GM23338 (cell line): ENCODE results near the gene SCN4A. TPM values are rescaled to one million over a fixed set of nuclear protein-coding genes. Genes with fewer than 3 reads are reported as not detected.
A peak's percentile ranks its signal among the peaks of the same experiment; 100 is the strongest.

ENCODE experiments used
- ATAC-seq: fragments of 200-7000 bp; cut with Tn5 transposase; 3 replicates; pipeline ENCODE4 v1.9.1; 2020
- DNase-seq: peaks from one replicate; pipeline ENCODE4 v3.0.0-alpha.2; 2015; ENCODE audit warnings: low spot score
- H2AFZ ChIP-seq: fragments of 200-600 bp; sonication (generic); 2 replicates; pipeline ENCODE4 v1.8.0; 2016; ENCODE audit warnings: antibody characterized with exemption, mild to moderate bottlenecking, moderate library complexity
- H3F3A ChIP-seq: fragments of 200-600 bp; sonication (generic); replicated peaks from 2 replicates; pipeline ENCODE4 v1.8.0; 2017; ENCODE audit warnings: antibody characterized with exemption, mixed run types, low read depth
- H3K27ac ChIP-seq: fragments of 200-600 bp; sonication (generic); 2 replicates; pipeline ENCODE4 v1.6.1; 2016; ENCODE audit warnings: low read depth
- H3K27me3 ChIP-seq: fragments of 200-600 bp; sonication (generic); 2 replicates; pipeline ENCODE4 v1.8.0; 2016; ENCODE audit warnings: mild to moderate bottlenecking, mixed run types, moderate library complexity; ENCODE audit not compliant: insufficient read depth
- H3K36me3 ChIP-seq: fragments of 200-600 bp; sonication (generic); 2 replicates; pipeline ENCODE4 v1.8.0; 2016; ENCODE audit warnings: mild to moderate bottlenecking; ENCODE audit not compliant: insufficient read depth
- H3K4me1 ChIP-seq: fragments of 200-600 bp; sonication (generic); 2 replicates; pipeline ENCODE4 v1.8.0; 2016; ENCODE audit warnings: mild to moderate bottlenecking, moderate library complexity; ENCODE audit not compliant: insufficient read depth
- H3K4me2 ChIP-seq: fragments of 200-600 bp; sonication (generic); 2 replicates; pipeline ENCODE4 v1.7.1; 2017; ENCODE audit warnings: mixed run types
- H3K4me3 ChIP-seq: fragments of 200-600 bp; sonication (generic); 2 replicates; pipeline ENCODE4 v1.6.1; 2016; ENCODE audit warnings: mixed run types
- H3K79me2 ChIP-seq: fragments of 200-600 bp; sonication (generic); replicated peaks from 2 replicates; pipeline ENCODE4 v1.8.0; 2017; ENCODE audit warnings: mild to moderate bottlenecking; ENCODE audit not compliant: insufficient read depth
- H3K9me2 ChIP-seq: fragments of 200-600 bp; sonication (generic); 2 replicates; pipeline ENCODE4 v1.8.0; 2017; ENCODE audit not compliant: insufficient read depth
- H4K20me1 ChIP-seq: fragments of 200-600 bp; sonication (generic); replicated peaks from 2 replicates; pipeline ENCODE4 v1.8.0; 2017; ENCODE audit warnings: mild to moderate bottlenecking; ENCODE audit not compliant: insufficient read depth
- H3K27ac Mint-ChIP-seq: 2 replicates; pipeline ENCODE4 v1.8.0; 2020; ENCODE audit warnings: inconsistent platforms, mild to moderate bottlenecking, moderate library complexity, mixed read lengths
- H3K27me3 Mint-ChIP-seq: 3 replicates; pipeline ENCODE4 v1.8.0; 2022; ENCODE audit warnings: low read depth, mild to moderate bottlenecking, moderate library complexity, mixed read lengths, inconsistent platforms; ENCODE audit not compliant: insufficient read depth, poor library complexity
- H3K36me3 Mint-ChIP-seq: 3 replicates; pipeline ENCODE4 v1.8.0; 2021; ENCODE audit warnings: low read depth, mild to moderate bottlenecking, inconsistent platforms, moderate library complexity, mixed read lengths
- H3K4me1 Mint-ChIP-seq: 3 replicates; pipeline ENCODE4 v1.8.0; 2020; ENCODE audit warnings: mild to moderate bottlenecking, inconsistent platforms, mixed read lengths
- H3K4me3 Mint-ChIP-seq: 3 replicates; pipeline ENCODE4 v1.8.0; 2021; ENCODE audit warnings: moderate library complexity, mild to moderate bottlenecking, inconsistent platforms, mixed read lengths
- H3K9me3 Mint-ChIP-seq: 3 replicates; pipeline ENCODE4 v1.8.0; 2020; ENCODE audit warnings: moderate library complexity, mild to moderate bottlenecking, inconsistent platforms, mixed read lengths
- EZH2 ChIP-seq: fragments of 200-600 bp; sonication (generic); IDR thresholded peaks from one replicate; pipeline ENCODE4 v1.8.0; 2017; ENCODE audit warnings: antibody characterized with exemption, mild to moderate bottlenecking, low read depth; ENCODE audit not compliant: unreplicated experiment
- STAT1 ChIP-seq: IDR thresholded peaks from one replicate; pipeline ENCODE4 v1.6.1; 2016; ENCODE audit warnings: antibody characterized with exemption; ENCODE audit not compliant: unreplicated experiment
- polyA plus RNA-seq: library from polyadenylated mRNA; unstranded; fragments of >200 nt; fragmentation: Nextera tagmentation; extraction: Ambion mirVana; gene quantifications from 2 replicates; pipeline ENCODE4 v1.2.1, GENCODE V29; 2016
- total RNA-seq: library from RNA; depleted of rRNA; stranded (reverse); fragments of >200 nt; shearing (Covaris generic); gene quantifications from 2 replicates; pipeline ENCODE4 v1.2.3, GENCODE V29; 2014
- TF ChIP-seq, protein P1 (sequence below), 2 experiments: fragments of 200-600 bp in 1 of 2; sonication (generic) in 1 of 2; conservative IDR thresholded peaks; 2 replicates each; pipeline versions ENCODE4 v1.5.1 to v1.6.1; 2016 to 2017; ENCODE audit warnings: antibody characterized with exemption in 2 of 2, low read depth in 2 of 2, mild to moderate bottlenecking in 2 of 2, moderate library complexity in 1 of 2
- TF ChIP-seq, protein P2 (sequence below): fragments of 250-450 bp; sonication (Bioruptor Pico); IDR thresholded peaks from 2 replicates; pipeline ENCODE4 v1.5.0; 2020; ENCODE audit warnings: mild to moderate bottlenecking, moderate library complexity

SCN4A gene
- total and polyA plus RNA-seq, 2 experiments from 2014 or later = 2.3 to 7.9 TPM

DNA sequence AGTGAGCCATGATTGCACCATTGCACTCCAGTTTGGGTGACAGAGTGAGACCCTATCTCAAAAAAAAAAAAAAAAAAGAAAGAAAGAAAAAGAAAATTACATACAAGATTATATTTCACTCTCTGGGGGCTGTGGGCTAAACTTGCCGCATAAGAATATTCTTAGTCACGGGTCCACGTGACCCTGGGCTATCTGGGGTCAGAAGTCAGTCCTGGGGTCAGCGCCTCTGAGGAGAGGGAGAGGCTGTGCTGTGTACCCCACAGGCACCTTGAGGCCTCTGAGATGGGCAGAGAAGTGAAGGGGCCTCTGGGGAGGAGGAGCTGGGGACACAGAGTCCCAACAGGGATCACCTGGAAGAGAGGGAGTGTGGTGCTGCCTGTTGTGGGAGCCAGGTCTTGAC is 34.8 kb downstream of the SCN4A start (continued):
- TF ChIP-seq EZH2 (no peak), STAT1 (no peak)

DNA sequence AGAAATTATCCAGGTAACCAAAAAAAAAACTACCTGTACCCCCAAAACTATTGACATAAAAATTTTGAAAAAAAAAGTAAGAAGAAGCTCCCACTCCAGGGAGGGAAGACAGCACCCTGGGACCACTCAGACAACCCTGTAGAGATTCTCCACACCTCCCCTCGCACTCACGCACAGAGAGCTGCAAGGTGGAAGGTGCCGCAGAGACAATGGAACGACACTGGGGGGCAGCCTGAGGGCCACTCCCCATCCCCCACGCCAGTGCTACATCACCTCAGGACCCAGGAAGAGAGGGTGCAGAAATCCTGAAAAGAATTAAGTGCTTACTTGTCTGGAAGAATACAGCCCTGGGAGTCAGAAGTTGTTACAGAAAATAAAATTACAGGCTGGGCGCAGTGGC is 35.4 kb downstream of the SCN4A start:
- Histone ChIP-seq H3K9me2 (no peaks in the 10 kb centered on the region), H3K27ac (no peak overlapping the region), H4K20me1 (no peaks in the 10 kb centered on the region), H3F3A (no peaks in the 10 kb centered on the region), H2AFZ (no peak overlapping the region), H3K79me2 (no peaks in the 10 kb centered on the region), H3K27me3 (no peaks in the 10 kb centered on the region), H3K4me3 (no peak overlapping the region), H3K4me2 (no peak overlapping the region), H3K4me1 (no peaks in the 10 kb centered on the region), H3K36me3 (no peaks in the 10 kb centered on the region)
- Mint-ChIP-seq H3K27ac (no peak overlapping the region), H3K4me3 (no peak overlapping the region), H3K36me3 (peaks cover 19% of the 10 kb centered on the region), H3K4me1 (peaks cover 4% of the 10 kb centered on the region; the same call in 2 of the 3 replicates), H3K9me3 (no peaks in the 10 kb centered on the region; the same call in 2 of the 3 replicates), H3K27me3 (peaks cover 6% of the 10 kb centered on the region)
- ATAC-seq = peak; percentile 35
- TF ChIP-seq, protein P1, sequence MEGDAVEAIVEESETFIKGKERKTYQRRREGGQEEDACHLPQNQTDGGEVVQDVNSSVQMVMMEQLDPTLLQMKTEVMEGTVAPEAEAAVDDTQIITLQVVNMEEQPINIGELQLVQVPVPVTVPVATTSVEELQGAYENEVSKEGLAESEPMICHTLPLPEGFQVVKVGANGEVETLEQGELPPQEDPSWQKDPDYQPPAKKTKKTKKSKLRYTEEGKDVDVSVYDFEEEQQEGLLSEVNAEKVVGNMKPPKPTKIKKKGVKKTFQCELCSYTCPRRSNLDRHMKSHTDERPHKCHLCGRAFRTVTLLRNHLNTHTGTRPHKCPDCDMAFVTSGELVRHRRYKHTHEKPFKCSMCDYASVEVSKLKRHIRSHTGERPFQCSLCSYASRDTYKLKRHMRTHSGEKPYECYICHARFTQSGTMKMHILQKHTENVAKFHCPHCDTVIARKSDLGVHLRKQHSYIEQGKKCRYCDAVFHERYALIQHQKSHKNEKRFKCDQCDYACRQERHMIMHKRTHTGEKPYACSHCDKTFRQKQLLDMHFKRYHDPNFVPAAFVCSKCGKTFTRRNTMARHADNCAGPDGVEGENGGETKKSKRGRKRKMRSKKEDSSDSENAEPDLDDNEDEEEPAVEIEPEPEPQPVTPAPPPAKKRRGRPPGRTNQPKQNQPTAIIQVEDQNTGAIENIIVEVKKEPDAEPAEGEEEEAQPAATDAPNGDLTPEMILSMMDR (conservative IDR thresholded peaks at IDR 0.05; ENCODE audit: low read depth in 2 of 2) = peak in 1 of 2 experiments; percentile 25; a peak in 2 of 4 replicates
- TF ChIP-seq, protein P2, sequence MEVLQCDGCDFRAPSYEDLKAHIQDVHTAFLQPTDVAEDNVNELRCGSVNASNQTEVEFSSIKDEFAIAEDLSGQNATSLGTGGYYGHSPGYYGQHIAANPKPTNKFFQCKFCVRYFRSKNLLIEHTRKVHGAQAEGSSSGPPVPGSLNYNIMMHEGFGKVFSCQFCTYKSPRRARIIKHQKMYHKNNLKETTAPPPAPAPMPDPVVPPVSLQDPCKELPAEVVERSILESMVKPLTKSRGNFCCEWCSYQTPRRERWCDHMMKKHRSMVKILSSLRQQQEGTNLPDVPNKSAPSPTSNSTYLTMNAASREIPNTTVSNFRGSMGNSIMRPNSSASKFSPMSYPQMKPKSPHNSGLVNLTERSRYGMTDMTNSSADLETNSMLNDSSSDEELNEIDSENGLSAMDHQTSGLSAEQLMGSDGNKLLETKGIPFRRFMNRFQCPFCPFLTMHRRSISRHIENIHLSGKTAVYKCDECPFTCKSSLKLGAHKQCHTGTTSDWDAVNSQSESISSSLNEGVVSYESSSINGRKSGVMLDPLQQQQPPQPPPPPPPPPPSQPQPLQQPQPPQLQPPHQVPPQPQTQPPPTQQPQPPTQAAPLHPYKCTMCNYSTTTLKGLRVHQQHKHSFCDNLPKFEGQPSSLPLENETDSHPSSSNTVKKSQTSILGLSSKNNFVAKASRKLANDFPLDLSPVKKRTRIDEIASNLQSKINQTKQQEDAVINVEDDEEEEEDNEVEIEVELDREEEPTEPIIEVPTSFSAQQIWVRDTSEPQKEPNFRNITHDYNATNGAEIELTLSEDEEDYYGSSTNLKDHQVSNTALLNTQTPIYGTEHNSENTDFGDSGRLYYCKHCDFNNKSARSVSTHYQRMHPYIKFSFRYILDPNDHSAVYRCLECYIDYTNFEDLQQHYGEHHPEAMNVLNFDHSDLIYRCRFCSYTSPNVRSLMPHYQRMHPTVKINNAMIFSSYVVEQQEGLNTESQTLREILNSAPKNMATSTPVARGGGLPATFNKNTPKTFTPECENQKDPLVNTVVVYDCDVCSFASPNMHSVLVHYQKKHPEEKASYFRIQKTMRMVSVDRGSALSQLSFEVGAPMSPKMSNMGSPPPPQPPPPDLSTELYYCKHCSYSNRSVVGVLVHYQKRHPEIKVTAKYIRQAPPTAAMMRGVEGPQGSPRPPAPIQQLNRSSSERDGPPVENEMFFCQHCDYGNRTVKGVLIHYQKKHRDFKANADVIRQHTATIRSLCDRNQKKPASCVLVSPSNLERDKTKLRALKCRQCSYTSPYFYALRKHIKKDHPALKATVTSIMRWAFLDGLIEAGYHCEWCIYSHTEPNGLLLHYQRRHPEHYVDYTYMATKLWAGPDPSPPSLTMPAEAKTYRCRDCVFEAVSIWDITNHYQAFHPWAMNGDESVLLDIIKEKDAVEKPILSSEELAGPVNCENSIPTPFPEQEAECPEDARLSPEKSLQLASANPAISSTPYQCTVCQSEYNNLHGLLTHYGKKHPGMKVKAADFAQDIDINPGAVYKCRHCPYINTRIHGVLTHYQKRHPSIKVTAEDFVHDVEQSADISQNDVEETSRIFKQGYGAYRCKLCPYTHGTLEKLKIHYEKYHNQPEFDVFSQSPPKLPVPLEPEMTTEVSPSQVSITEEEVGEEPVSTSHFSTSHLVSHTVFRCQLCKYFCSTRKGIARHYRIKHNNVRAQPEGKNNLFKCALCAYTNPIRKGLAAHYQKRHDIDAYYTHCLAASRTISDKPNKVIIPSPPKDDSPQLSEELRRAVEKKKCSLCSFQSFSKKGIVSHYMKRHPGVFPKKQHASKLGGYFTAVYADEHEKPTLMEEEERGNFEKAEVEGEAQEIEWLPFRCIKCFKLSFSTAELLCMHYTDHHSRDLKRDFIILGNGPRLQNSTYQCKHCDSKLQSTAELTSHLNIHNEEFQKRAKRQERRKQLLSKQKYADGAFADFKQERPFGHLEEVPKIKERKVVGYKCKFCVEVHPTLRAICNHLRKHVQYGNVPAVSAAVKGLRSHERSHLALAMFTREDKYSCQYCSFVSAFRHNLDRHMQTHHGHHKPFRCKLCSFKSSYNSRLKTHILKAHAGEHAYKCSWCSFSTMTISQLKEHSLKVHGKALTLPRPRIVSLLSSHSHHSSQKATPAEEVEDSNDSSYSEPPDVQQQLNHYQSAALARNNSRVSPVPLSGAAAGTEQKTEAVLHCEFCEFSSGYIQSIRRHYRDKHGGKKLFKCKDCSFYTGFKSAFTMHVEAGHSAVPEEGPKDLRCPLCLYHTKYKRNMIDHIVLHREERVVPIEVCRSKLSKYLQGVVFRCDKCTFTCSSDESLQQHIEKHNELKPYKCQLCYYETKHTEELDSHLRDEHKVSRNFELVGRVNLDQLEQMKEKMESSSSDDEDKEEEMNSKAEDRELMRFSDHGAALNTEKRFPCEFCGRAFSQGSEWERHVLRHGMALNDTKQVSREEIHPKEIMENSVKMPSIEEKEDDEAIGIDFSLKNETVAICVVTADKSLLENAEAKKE = no peak
- DNase-seq = no peak
